Panc1 (cell line): ENCODE data around the gene NFKBIZ. TPM values are rescaled to one million over a fixed set of nuclear protein-coding genes. Genes with fewer than 3 reads are reported as not detected.

Experiments used
- ATAC-seq: fragments of 200-7000 bp; cut with Tn5 transposase; 2 replicates; pipeline ENCODE4 v1.9.1; 2020; ENCODE audit warnings: mild to moderate bottlenecking, moderate library complexity
- BruUV-seq: library from RNA; stranded (reverse); fragments of 400-500 nt; replicated peaks from 2 replicates; lab custom pipeline; 2021; lab: Mats Ljungman, UMichigan
- CTCF ChIA-PET: fragments of 300-600 bp; sonication (Branson Sonifier 250); formaldehyde crosslinking; loops from one replicate; lab custom pipeline; 2022; ENCODE audit warnings: antibody characterized with exemption; lab: Charles Lee
- POLR2A ChIA-PET: fragments of 300-600 bp; sonication (Branson Sonifier 250); formaldehyde crosslinking; loops from one replicate; lab custom pipeline; 2022; ENCODE audit warnings: antibody characterized with exemption; lab: Charles Lee
- DNase-seq: peaks from one replicate; pipeline ENCODE4 v3.0.0-alpha.2; 2010; ENCODE audit warnings: low read depth, low spot score
- H3K27ac ChIP-seq: 2 replicates; pipeline ENCODE4 v1.5.1; 2011; ENCODE audit warnings: mild to moderate bottlenecking, low read length, inconsistent platforms
- H3K27me3 ChIP-seq: fragments of 200-500 bp; sonication (Bioruptor generic); 2 replicates; pipeline ENCODE4 v1.6.0; 2014; ENCODE audit warnings: low read length, inconsistent platforms; ENCODE audit not compliant: control insufficient read depth, insufficient read depth
- H3K36me3 ChIP-seq: fragments of 200-500 bp; sonication (Bioruptor generic); 2 replicates; pipeline ENCODE4 v1.5.1; 2014; ENCODE audit warnings: inconsistent platforms, mild to moderate bottlenecking, low read length, moderate library complexity; ENCODE audit not compliant: control insufficient read depth, insufficient read depth
- H3K4me1 ChIP-seq: 2 replicates; pipeline ENCODE4 v1.5.1; 2011; ENCODE audit warnings: inconsistent platforms, mild to moderate bottlenecking, low read length, moderate library complexity; ENCODE audit not compliant: control insufficient read depth, insufficient read depth
- H3K4me3 ChIP-seq, 2 experiments: 2 replicates each; pipeline ENCODE4 v1.5.1; 2011 to 2012; ENCODE audit warnings: low read depth in 2 of 2, low read length in 2 of 2, mild to moderate bottlenecking in 2 of 2, inconsistent platforms in 1 of 2, moderate library complexity in 1 of 2
- H3K9me3 ChIP-seq: fragments of 200-500 bp; sonication (Bioruptor generic); 2 replicates; pipeline ENCODE4 v1.5.1; 2014; ENCODE audit warnings: low read depth, mild to moderate bottlenecking, inconsistent platforms, low read length, moderate library complexity; ENCODE audit not compliant: control insufficient read depth, insufficient read depth
- CTCF ChIP-seq: fragments of 450-650 bp; IDR thresholded peaks from 2 replicates; pipeline ENCODE4 v1.5.1; 2017; ENCODE audit warnings: mild to moderate bottlenecking
- POLR2AphosphoS5 ChIP-seq: IDR thresholded peaks from 2 replicates; pipeline ENCODE4 v1.6.1; 2012; ENCODE audit warnings: mild to moderate bottlenecking, low read depth, low read length, moderate library complexity
- SIN3A ChIP-seq: IDR thresholded peaks from 2 replicates; pipeline ENCODE4 v1.6.1; 2012; ENCODE audit warnings: low read depth, mild to moderate bottlenecking, low read length, moderate library complexity, borderline replicate concordance; ENCODE audit not compliant: insufficient read depth
- TCF7L2 ChIP-seq: IDR thresholded peaks from 2 replicates; pipeline ENCODE4 v1.6.1; 2011; ENCODE audit warnings: mild to moderate bottlenecking, low read depth, low read length, inconsistent platforms
- in situ Hi-C: cut with HindIII; loops from 2 replicates; pipeline ENCODE4 v1.10.0; 2016; ENCODE audit warnings: low sequenced_read_pairs, low pct_unique_long_range_greater_than_20kb
- intact Hi-C: fragments of 100-400 bp; cut with micrococcal nuclease; formaldehyde crosslinking; loops from one replicate; pipeline ENCODE4 v1.10.0; 2022; ENCODE audit not compliant: unreplicated experiment
- total RNA-seq: library from RNA; stranded (reverse); gene quantifications from one replicate; pipeline ENCODE4 v1.2.1, GENCODE V29; 2021; ENCODE audit not compliant: unreplicated experiment
- TF ChIP-seq, protein P1 (sequence below), 2 experiments: IDR thresholded peaks; 2 replicates each; pipeline ENCODE4 v1.6.1; 2011 to 2012; ENCODE audit warnings: low read depth in 2 of 2, control low read depth in 1 of 2, low read length in 1 of 2, mild to moderate bottlenecking in 1 of 2, moderate library complexity in 1 of 2; ENCODE audit not compliant: insufficient read depth in 1 of 2

The NFKBIZ gene
- total RNA-seq, 1 experiment from 2014 or later = 17.4 TPM

GRCh38 chr3:101870138-101870537, 20.8 kb downstream of the NFKBIZ start:
- in situ Hi-C loops (no loop called here), intact Hi-C loops (no loop called here)
- H3K36me3 ChIP-seq = no peaks in the 10 kb centered on the region
- POLR2A ChIA-PET = no interaction called here
- CTCF ChIA-PET = no interaction called here
- no peak overlapping the region for H3K4me3 ChIP-seq
- H3K9me3 ChIP-seq = no peaks in the 10 kb centered on the region
- DNase-seq = no peak
- TF ChIP-seq TCF7L2 (no peak), SIN3A (no peak), CTCF (no peak), POLR2AphosphoS5 (no peak)
- TF ChIP-seq, protein P1, sequence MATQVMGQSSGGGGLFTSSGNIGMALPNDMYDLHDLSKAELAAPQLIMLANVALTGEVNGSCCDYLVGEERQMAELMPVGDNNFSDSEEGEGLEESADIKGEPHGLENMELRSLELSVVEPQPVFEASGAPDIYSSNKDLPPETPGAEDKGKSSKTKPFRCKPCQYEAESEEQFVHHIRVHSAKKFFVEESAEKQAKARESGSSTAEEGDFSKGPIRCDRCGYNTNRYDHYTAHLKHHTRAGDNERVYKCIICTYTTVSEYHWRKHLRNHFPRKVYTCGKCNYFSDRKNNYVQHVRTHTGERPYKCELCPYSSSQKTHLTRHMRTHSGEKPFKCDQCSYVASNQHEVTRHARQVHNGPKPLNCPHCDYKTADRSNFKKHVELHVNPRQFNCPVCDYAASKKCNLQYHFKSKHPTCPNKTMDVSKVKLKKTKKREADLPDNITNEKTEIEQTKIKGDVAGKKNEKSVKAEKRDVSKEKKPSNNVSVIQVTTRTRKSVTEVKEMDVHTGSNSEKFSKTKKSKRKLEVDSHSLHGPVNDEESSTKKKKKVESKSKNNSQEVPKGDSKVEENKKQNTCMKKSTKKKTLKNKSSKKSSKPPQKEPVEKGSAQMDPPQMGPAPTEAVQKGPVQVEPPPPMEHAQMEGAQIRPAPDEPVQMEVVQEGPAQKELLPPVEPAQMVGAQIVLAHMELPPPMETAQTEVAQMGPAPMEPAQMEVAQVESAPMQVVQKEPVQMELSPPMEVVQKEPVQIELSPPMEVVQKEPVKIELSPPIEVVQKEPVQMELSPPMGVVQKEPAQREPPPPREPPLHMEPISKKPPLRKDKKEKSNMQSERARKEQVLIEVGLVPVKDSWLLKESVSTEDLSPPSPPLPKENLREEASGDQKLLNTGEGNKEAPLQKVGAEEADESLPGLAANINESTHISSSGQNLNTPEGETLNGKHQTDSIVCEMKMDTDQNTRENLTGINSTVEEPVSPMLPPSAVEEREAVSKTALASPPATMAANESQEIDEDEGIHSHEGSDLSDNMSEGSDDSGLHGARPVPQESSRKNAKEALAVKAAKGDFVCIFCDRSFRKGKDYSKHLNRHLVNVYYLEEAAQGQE (IDR thresholded peaks at IDR 0.05; ENCODE audit: insufficient read depth in 1 of 2, low read depth in 2 of 2, low read length in 1 of 2) = no peak
- no TSS peak for BruUV-seq
- no peak overlapping the region for H3K27ac ChIP-seq
- no peak for ATAC-seq
- H3K4me1 ChIP-seq = peaks cover 8% of the 10 kb centered on the region; the same call in 1 of the 2 replicates
- H3K27me3 ChIP-seq = no peaks in the 10 kb centered on the region

DNA sequence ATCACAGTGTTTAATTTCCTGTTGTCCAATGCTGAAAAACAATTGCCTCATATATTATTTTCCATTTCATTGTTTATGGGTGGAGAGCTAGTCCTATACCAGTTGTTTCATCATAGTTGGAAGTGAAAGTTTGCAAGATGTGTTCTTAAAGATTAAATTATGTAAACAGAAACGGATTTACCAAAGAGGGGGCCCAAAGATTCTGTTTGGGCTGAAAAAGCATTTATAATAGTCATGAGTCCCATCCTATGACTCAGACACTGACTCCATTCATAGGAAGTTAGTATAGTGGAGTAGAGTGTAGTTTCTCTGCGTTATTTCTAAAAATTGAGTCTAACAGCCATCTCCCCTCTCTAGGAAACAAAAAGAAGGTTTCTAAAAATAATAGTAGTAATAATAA, 24.3 kb downstream of the NFKBIZ start:
- H3K9me3 ChIP-seq = no peaks in the 10 kb centered on the region
- ATAC-seq = no peak
- no peaks in the 10 kb centered on the region for H3K36me3 ChIP-seq
- ChIA-PET POLR2A (no interaction called here), CTCF (no interaction called here)
- H3K4me3 ChIP-seq = no peak overlapping the region
- no peak overlapping the region for H3K27ac ChIP-seq
- DNase-seq = no peak
- intact Hi-C loops = no loop called here
- H3K27me3 ChIP-seq = no peaks in the 10 kb centered on the region
- TF ChIP-seq CTCF = no peak
- TF ChIP-seq SIN3A = no peak
- in situ Hi-C loops = no loop called here
- no peaks in the 10 kb centered on the region for H3K4me1 ChIP-seq
- no TSS peak for BruUV-seq
